ENCODE measurements around the gene ANKRD36. TPM values are rescaled to one million over a fixed set of nuclear protein-coding genes. Genes with fewer than 3 reads are reported as not detected.
"Not testable (repeated sequence)": the region's sequence is repeated elsewhere in the genome, so short reads cannot be mapped to it uniquely, and the experiment has no call there.

ANKRD36 gene
- total RNA-seq, 1 donor from 2014 or later, result 5.3 TPM

DNA sequence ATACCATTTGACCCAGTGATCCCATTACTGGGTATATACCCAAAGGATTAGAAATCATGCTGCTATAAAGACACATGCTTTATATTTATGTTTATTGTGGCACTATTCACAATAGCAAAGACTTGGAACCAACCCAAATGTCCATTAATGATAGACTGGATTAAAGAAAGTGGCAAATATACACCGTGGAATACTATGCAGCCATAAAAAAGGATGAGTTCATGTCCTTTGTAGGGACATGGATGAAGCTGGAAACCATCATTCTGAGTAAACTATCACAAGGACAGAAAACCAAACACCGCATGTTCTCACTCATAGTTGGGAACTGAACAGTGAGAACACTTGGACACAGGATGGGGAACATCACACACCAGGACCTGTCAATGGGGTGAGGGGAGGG is 6.1 kb upstream of the ANKRD36 start:
- DNase-seq; intact Hi-C loops (cut with DNase I); ATAC-seq (ENCODE audit: poor library complexity): not testable (repeated sequence)

- DNase-seq; ATAC-seq (ENCODE audit: poor library complexity); intact Hi-C loops (cut with DNase I): not testable (repeated sequence)
These were observed 1.7 kb upstream of the ANKRD36 start for GRCh38 chr2:97111246-97111645.

DNA sequence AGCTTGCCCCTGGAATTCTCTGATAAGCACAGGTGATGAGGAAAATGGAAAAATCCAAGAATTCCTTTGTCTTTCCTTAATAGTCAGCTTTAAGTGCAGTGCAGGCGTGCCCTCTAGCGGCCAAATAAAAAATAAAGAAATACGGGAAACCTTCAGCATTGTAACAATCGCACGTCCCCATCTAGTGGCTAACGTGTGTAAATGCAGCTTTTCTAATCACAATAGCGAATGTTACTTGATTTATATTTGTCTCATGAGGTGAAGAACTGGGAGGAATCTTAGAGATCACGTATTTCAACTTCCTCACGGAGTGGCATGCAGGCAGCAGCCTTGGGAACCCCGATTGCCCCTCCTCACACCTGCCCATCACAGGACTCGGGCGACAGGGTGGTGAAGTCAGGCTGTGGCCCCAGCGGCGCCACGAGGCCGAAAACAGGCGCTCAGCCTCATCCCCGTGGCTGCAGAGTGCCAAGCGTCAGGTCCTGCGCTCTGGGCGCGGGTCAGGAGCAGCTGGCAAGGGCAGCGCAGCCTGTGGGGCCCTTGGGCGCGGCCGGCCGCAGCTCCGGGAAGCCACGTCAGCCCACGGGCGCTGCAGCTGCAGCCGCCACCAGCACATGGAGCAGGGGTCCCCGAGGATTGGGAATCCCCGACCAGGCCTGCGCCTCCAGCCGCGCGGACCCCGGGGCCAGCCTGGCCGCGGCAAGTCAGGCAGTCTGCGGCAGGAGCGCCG is 468 bp upstream of the ANKRD36 start:
- intact Hi-C loops (cut with DNase I), result not testable (repeated sequence)
- DNase-seq, result peak; percentile 59

GRCh38 chr2:97113882-97114255 is 916 bp downstream of the ANKRD36 start:
- peak; percentile 26 for ATAC-seq (ENCODE audit: poor library complexity)
- DNase-seq; intact Hi-C loops (cut with DNase I): not testable (repeated sequence)

More for the DNA sequence above, 468 bp upstream of the ANKRD36 start:
- peak; percentile 92 for ATAC-seq (ENCODE audit: poor library complexity)

DNA sequence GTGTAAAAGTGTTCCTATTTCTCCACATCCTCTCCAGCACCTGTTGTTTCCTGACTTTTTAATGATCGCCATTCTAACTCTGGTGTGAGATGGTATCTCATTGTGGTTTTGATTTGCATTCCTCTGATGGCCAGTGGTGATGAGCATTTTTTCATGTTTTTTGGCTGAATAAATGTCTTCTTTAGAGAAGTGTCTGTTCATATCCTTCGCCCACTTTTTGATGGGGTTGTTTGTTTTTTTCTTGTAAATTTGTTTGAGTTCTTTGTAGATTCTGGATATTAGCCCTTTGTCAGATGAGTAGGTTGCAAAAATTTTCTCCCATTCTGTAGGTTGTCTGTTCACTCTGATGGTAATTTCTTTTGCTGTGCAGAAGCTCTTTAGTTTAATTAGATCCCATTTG is 16.1 kb downstream of the ANKRD36 start:
- intact Hi-C loops (cut with DNase I); ATAC-seq (ENCODE audit: poor library complexity); DNase-seq: not testable (repeated sequence)

DNA sequence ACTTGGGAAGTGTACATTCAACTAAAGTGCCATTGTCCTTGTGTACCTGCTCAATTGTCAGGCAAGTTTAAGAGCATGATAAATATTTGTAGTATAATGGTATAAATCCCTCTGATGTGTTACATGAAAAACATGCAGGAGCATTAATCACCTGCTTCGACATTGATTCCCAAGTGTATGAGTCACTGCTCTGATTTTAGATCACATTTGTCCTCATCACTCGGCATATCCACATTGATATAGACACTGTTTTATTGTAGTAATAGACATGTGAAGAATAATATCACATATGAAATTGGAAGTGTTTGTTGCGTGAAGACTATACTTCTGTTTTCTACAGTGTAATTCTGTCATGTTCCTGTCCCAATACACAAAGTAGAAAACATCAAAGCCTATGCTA is 31.1 kb downstream of the ANKRD36 start:
- ATAC-seq (ENCODE audit: poor library complexity); DNase-seq; intact Hi-C loops (cut with DNase I): not testable (repeated sequence)

DNA sequence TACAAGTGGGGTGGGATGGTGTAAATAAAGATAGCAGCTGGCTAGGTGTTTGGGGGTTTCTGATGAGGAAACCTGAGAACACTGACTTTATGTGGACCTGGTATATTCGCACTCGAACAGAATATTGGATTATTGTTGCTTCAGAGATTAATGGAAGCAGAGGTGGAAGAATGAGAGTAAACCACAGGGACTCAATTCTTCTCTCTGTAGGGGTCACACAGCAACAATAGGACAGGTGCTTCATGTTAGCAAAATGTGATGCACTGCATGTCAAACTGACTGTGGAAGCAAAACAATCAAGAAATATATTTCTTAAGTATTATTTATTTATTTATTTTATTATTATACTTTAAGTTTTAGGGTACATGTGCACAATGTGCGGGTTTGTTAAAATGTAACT is 53.6 kb downstream of the ANKRD36 start:
- intact Hi-C loops (cut with DNase I); DNase-seq; ATAC-seq (ENCODE audit: poor library complexity): not testable (repeated sequence)

DNA sequence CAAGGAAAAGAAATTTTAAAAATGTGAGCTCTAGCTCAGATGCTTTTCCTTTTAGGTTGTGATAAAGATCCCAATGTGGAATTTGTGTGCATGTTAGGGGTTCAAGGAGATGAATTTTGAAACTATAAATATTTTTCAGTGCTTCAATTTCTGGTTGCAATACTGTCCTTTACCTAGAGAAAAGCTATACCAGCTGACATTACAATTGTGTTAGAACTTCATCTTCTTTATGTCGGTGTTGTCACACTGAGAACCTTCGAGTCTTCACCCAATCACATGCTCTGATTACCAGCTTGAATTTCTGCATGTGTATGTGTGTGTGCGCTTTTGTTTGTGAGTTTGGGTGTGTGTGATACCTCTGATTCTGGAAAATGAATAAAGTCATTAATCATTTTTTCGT is 55.0 kb downstream of the ANKRD36 start:
- intact Hi-C loops (cut with DNase I); ATAC-seq (ENCODE audit: poor library complexity); DNase-seq: not testable (repeated sequence)

DNA sequence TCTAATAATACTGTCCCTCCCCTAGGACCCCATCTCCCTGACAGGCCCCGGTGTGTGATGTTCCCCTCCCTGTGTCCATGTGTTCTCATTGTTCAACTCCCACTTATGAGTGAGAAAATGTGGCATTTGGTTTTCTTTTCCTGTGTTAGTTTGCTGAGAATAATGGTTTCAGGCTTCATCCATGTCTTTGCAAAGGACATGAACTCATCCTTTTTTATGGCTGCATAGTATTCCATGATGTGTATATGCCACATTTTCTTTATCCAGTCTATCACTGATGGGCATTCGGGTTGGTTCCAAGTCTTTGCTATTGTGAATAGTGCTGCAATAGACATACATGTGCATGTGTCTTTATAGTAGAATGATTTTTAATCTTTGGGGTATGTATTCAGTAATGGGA is 55.6 kb downstream of the ANKRD36 start:
- ATAC-seq (ENCODE audit: poor library complexity); intact Hi-C loops (cut with DNase I): not testable (repeated sequence)

GRCh38 chr2:97180391-97180790 is 67.4 kb downstream of the ANKRD36 start:
- ATAC-seq (ENCODE audit: poor library complexity); DNase-seq; intact Hi-C loops (cut with DNase I): not testable (repeated sequence)

More for the DNA sequence above, 55.6 kb downstream of the ANKRD36 start:
- DNase-seq, result not testable (repeated sequence)

DNA sequence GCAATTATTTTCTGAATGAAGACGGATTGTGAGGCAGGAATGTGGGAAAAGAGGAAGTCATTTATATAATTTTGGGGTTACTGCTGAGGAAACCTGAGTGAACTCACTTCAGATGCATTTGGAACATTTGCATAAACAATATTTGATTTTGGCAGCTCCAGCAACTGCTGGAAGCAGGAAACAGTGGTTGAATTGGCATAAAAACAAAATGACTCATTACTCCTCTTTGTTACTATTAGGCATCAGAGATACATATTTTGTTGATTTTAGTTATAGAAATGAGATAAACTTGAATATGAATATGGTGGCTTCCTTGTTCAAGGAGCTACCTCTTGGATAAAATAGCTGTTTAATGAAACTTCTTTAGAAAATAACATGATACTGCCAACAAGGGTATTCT is 82.4 kb downstream of the ANKRD36 start:
- DNase-seq; intact Hi-C loops (cut with DNase I); ATAC-seq (ENCODE audit: poor library complexity): not testable (repeated sequence)

DNA sequence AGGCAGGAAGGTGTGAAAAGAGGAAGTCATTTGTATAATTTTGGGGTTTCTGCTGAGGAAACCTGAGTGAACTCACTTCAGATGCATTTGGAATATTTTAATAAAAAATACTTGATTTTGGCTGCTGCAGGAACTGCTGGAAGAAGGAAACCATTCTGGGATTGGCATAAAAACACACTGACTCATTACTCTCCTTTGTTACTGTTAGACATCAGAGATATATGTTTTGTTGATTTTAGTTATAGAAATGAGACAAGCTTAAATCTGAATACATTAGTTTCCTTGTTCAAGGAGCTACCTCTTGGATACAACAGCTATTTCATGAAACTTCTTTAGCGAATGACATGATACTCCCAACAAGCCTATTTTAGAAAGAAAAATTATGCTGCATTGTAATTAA is 84.3 kb downstream of the ANKRD36 start:
- DNase-seq; intact Hi-C loops (cut with DNase I); ATAC-seq (ENCODE audit: poor library complexity): not testable (repeated sequence)

- intact Hi-C loops (cut with DNase I); DNase-seq; ATAC-seq (ENCODE audit: poor library complexity): not testable (repeated sequence)
These were observed 87.9 kb downstream of the ANKRD36 start for GRCh38 chr2:97200887-97201286.

GRCh38 chr2:97202643-97203250 is 89.8 kb downstream of the ANKRD36 start:
- DNase-seq; ATAC-seq (ENCODE audit: poor library complexity); intact Hi-C loops (cut with DNase I): not testable (repeated sequence)

DNA sequence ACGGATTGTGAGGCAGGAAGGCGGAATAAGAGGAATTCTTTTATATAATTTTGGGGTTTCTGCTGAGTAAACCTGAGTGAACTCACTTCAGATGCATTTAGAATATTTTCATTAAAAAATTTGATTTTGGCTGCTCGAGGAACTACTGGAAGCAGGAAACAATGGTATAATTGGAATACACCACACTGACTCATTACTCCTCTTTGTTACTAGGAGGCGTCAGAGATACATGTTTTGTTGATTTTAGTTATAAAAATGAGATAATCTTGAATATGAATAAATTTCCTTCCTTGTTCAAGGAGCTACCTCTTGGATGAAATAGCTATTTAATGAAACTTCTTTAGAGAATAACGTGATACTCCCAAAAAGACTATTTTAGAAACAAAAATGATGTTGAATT is 97.4 kb downstream of the ANKRD36 start:
- no peak for DNase-seq
- no peak for ATAC-seq (ENCODE audit: poor library complexity)
- intact Hi-C loops (cut with DNase I), result no loop called here

- ATAC-seq (ENCODE audit: poor library complexity); DNase-seq; intact Hi-C loops (cut with DNase I): not testable (repeated sequence)
These were observed 102.1 kb downstream of the ANKRD36 start for GRCh38 chr2:97215025-97215424.

DNA sequence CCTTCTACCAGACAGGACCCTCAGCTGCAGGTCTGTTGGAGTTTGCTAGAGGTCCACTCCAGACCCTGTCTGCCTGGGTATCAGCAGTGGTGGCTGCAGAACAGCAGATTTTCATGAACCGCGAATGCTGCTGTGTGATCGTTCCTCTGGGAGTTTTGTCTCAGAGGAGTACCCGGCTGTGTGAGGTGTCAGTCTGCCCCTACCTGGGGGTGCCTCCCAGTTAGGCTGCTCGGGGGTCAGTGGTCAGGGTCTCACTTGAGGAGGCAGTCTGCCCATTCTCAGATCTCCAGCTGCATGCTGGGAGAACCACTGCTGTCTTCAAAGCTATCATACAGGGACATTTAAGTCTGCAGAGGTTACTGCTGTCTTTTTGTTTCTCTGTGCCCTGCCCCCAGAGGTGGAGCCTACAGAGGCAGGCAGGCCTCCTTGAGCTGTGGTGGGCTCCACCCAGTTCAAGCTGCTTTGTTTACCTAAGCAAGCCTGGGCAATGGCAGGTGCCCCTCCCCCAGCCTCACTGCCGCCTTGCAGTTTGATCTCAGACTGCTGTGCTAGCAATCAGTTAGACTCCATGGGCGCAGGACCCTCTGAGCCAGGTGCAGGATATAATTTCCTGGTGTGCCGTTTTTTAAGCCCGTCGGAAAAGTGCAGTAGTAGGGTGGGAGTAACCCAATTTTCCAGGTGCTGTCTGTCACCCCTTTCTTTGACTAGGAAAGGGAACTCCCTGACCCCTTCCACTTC is 118.1 kb downstream of the ANKRD36 start:
- ATAC-seq (ENCODE audit: poor library complexity); intact Hi-C loops (cut with DNase I); DNase-seq: not testable (repeated sequence)

GRCh38 chr2:97232981-97233380 is 120.0 kb downstream of the ANKRD36 start:
- intact Hi-C loops (cut with DNase I); ATAC-seq (ENCODE audit: poor library complexity); DNase-seq: not testable (repeated sequence)

DNA sequence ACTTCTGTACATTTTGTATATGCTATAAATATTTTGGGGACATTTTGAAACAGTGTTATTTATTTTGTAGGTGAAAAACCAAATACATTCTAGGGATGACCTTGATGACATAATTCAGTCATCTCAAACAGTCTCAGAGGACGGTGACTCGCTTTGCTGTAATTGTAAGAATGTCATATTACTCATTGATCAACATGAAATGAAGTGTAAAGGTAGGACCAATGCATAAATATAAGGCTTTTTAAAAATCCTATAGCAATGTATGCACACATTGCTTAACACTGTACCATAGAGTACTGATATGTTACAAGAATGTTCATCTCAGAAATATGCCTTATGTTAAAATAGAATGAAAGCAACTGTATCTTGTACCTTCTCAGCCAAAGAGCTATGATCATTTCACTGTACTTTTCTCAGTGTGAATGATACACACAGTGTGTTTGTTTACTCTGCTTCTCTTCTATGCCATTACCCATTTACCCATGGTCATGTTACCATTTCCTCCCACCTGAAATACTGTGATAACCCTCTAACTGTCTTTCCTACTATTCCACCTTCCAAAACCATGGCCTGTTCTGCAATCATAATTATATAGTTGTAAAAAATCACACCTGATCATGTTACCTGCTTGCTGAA is 120.8 kb downstream of the ANKRD36 start:
- ATAC-seq (ENCODE audit: poor library complexity); intact Hi-C loops (cut with DNase I); DNase-seq: not testable (repeated sequence)
